Osteoblast (primary cell): Measurements from ENCODE around the gene IRX3. TPM values are rescaled to one million over a fixed set of nuclear protein-coding genes. Genes with fewer than 3 reads are reported as not detected.
A peak's percentile ranks its signal among the peaks of the same experiment; 100 is the strongest.

Experiments used
- DNase-seq: peaks from one replicate; pipeline ENCODE4 v3.0.0; 2011; ENCODE audit warnings: low spot score, mixed read lengths; ENCODE audit not compliant: insufficient read length; ENCODE audit errors: missing footprints
- H2AFZ ChIP-seq: 2 replicates; pipeline ENCODE4 v1.6.0; 2011; ENCODE audit warnings: mild to moderate bottlenecking, low read length
- H3K27ac ChIP-seq: 2 replicates; pipeline ENCODE4 v1.5.1; 2011; ENCODE audit warnings: mild to moderate bottlenecking, low read depth, low read length, moderate library complexity
- H3K27me3 ChIP-seq: 2 replicates; pipeline ENCODE4 v1.6.0; 2012; ENCODE audit warnings: mild to moderate bottlenecking, control low read depth, inconsistent platforms, low read length, moderate library complexity; ENCODE audit not compliant: insufficient read depth
- H3K36me3 ChIP-seq: 2 replicates; pipeline ENCODE4 v1.5.1; 2011; ENCODE audit warnings: mild to moderate bottlenecking, low read length, control low read depth, moderate library complexity; ENCODE audit not compliant: insufficient read depth
- H3K4me1 ChIP-seq: 2 replicates; pipeline ENCODE4 v1.5.1; 2011; ENCODE audit warnings: mild to moderate bottlenecking, low read length, control low read depth, moderate library complexity; ENCODE audit not compliant: insufficient read depth
- H3K4me2 ChIP-seq: 2 replicates; pipeline ENCODE4 v1.6.0; 2011; ENCODE audit warnings: mild to moderate bottlenecking, low read length; ENCODE audit not compliant: insufficient read depth
- H3K4me3 ChIP-seq: fragments of 200-600 bp; sonication (generic); 3 replicates; pipeline ENCODE4 v1.5.1; 2012; ENCODE audit warnings: mild to moderate bottlenecking, low read length, inconsistent platforms; ENCODE audit not compliant: insufficient read depth
- H3K79me2 ChIP-seq: 2 replicates; pipeline ENCODE4 v1.6.0; 2012; ENCODE audit warnings: mild to moderate bottlenecking, low read length, control low read depth, inconsistent platforms; ENCODE audit not compliant: insufficient read depth
- H3K9me3 ChIP-seq: 2 replicates; pipeline ENCODE4 v1.5.1; 2011; ENCODE audit warnings: low read depth, low read length, control low read depth
- H4K20me1 ChIP-seq: 2 replicates; pipeline ENCODE4 v1.6.0; 2012; ENCODE audit warnings: mild to moderate bottlenecking, low read length, control low read depth; ENCODE audit not compliant: insufficient read depth
- total RNA-seq: library from RNA; depleted of rRNA; stranded (reverse); fragments of >200 nt; gene quantifications from 2 replicates; pipeline ENCODE4 v1.2.3, GENCODE V29; 2012
- TF ChIP-seq, protein P1 (sequence below): IDR thresholded peaks from 2 replicates; pipeline ENCODE4 v1.5.1; 2011; ENCODE audit warnings: mild to moderate bottlenecking, low read depth, low read length, moderate library complexity; ENCODE audit errors: extremely low read depth

IRX3 gene
- total RNA-seq, 1 donor, result 71.7 TPM

DNA sequence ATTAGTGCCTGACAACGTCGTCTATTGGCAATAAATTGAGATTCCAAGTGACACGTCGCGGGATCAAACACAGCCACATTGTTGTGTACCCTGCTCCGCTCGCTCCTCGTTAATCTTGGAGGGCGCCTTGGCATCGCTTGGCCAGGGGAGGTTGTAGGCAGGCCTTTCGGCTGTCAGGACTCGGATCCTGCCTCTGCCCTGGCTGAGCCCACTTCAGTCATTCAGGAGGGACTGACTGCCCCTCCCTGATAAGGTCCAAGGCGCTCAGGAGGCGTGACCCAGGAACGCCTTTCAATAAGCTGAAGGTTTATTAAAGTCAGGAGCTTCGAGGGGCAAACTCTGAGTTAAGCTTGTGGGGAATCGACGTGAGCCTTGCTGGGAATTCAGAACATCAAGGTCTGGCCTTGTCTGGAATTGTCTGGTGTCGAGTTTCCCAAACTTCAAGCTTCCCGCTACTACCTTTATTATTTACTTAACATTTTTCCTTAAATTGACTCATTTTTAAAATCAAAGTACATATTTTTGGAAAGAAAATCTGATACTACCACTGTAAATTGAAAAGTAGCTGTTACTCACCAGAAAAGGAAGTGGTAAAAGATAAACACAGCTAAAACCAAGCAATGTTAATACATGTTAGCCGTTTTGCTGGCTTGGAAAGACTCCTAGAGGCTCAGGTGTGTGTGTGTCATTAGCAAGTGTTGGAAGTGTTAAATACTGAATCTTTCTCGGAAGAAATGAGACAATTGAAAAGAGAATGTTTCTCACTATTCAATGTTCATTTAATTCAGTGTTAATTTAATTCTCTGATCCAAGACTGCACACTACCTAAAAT is 5.3 kb upstream of the IRX3 start:
- H3K9me3 ChIP-seq, result no peaks in the 10 kb centered on the region
- no peaks in the 10 kb centered on the region for H3K79me2 ChIP-seq
- H3K27me3 ChIP-seq, result no peaks in the 10 kb centered on the region
- H3K27ac ChIP-seq, result peak overlapping the region; percentile 14
- peak; percentile 81 for DNase-seq
- H3K36me3 ChIP-seq, result no peaks in the 10 kb centered on the region
- H3K4me1 ChIP-seq, result peaks cover 14% of the 10 kb centered on the region
- TF ChIP-seq, protein P1, sequence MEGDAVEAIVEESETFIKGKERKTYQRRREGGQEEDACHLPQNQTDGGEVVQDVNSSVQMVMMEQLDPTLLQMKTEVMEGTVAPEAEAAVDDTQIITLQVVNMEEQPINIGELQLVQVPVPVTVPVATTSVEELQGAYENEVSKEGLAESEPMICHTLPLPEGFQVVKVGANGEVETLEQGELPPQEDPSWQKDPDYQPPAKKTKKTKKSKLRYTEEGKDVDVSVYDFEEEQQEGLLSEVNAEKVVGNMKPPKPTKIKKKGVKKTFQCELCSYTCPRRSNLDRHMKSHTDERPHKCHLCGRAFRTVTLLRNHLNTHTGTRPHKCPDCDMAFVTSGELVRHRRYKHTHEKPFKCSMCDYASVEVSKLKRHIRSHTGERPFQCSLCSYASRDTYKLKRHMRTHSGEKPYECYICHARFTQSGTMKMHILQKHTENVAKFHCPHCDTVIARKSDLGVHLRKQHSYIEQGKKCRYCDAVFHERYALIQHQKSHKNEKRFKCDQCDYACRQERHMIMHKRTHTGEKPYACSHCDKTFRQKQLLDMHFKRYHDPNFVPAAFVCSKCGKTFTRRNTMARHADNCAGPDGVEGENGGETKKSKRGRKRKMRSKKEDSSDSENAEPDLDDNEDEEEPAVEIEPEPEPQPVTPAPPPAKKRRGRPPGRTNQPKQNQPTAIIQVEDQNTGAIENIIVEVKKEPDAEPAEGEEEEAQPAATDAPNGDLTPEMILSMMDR, result no peak
- no peaks in the 10 kb centered on the region for H4K20me1 ChIP-seq
- no peak overlapping the region for H2AFZ ChIP-seq
- no peak overlapping the region for H3K4me2 ChIP-seq
- H3K4me3 ChIP-seq, result no peak overlapping the region

DNA sequence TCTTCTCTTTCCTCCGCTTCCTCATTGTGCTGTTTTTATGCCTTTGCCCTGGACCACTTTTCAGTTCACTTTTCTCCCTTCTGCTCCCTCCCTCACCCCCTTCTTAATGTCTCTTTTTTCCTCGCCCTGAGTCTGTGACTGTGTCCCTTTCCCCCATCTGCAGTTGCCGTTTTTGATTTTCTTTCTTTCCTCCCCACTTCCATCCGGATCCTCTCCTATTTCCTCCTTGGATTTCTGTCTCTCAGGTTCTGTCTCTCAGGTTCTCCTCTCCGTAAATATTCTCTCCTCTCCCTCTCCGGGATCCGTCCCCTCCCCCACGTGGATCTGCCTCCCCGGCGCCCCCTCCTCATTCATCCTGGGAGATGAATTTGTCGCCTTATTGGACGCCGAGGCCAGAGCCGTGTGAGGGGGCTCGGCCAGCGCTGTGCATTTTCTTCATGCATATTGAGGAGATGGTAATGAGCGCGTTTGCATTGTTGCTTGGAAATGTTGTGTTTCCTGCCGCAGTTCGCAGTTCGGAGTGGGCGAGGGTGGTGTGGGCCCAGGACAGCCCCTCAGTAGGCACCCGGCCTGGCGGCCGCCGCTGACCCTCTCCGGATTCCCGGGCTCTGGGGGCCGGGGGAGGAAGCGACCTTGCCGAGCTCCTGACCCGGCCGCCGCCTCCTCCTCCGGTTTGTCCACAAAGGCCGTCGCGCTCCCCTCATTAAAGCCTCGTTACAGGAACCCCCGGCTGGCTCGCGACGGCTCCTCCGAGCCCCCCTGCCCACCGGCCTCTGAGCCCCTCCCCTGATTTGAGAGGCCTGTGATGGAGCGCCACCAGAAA is 4.5 kb upstream of the IRX3 start:
- H3K4me1 ChIP-seq, result peaks cover 14% of the 10 kb centered on the region
- TF ChIP-seq, protein P1, result no peak
- H4K20me1 ChIP-seq, result no peaks in the 10 kb centered on the region
- H2AFZ ChIP-seq, result no peak overlapping the region
- no peaks in the 10 kb centered on the region for H3K9me3 ChIP-seq
- no peak overlapping the region for H3K27ac ChIP-seq
- no peak overlapping the region for H3K4me3 ChIP-seq
- no peak overlapping the region for H3K4me2 ChIP-seq
- no peaks in the 10 kb centered on the region for H3K27me3 ChIP-seq
- no peak for DNase-seq
- no peaks in the 10 kb centered on the region for H3K79me2 ChIP-seq
- no peaks in the 10 kb centered on the region for H3K36me3 ChIP-seq

DNA sequence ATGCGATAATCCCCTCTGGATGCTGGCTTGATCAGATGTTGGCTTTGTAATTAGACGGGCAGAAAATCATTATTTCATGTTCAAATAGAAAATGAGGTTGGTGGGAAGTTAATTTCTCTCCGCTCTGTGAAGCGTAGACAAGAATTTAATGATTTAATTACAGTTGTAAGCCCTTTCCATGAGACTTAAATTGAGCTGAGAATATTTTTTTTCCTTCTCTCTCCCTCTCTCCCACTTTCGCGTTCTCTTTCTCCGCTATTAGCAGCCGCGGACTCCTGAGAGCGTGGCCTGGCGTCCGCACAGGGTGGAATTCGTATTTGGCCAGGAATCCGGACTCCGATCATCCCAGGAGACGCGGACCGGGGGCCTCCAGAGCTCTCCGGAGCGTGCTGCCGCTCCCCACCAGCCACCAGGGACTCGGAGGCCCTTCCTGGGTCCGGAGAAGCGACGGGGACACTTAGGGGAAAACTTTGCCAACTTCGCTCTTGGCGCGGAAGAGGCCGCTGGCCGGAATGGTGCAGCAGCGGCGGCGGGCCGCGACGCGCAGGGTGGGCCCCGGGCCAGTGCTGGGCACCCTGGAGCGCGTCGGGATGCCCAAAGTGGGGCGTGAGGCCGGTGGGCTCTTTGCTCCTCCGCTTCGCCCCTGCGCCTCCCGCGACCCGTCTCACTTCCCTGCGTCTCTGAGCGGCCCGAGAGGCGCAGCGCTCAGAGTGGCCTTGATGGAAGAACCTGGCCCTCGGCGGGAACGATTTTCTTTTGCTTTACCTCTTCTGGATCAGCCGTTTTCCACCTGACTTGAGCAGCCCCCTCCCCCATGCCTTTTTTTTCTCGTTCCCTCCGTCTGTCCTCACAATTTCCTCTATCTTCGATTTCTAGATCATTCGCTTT is 3.6 kb upstream of the IRX3 start:
- peaks cover 14% of the 10 kb centered on the region for H3K4me1 ChIP-seq
- H3K27me3 ChIP-seq, result no peaks in the 10 kb centered on the region
- H3K9me3 ChIP-seq, result no peaks in the 10 kb centered on the region
- no peak overlapping the region for H3K4me2 ChIP-seq
- no peaks in the 10 kb centered on the region for H3K36me3 ChIP-seq
- peaks cover 4% of the 10 kb centered on the region for H4K20me1 ChIP-seq
- H3K4me3 ChIP-seq, result no peak overlapping the region
- DNase-seq, result no peak
- no peak overlapping the region for H2AFZ ChIP-seq
- peaks cover 5% of the 10 kb centered on the region for H3K79me2 ChIP-seq
- TF ChIP-seq, protein P1, result no peak
- no peak overlapping the region for H3K27ac ChIP-seq
